RWPE1 (cell line): ENCODE data around the gene GABPB1.

Source experiments
- CTCF ChIA-PET: fragments of 350-600 bp; sonication (Branson Sonifier 250); formaldehyde crosslinking; extraction: SDS; loops from one replicate; lab custom pipeline; 2021; lab: Yijun Ruan, JAX
- POLR2A ChIA-PET: fragments of 400-600 bp; formaldehyde crosslinking; extraction: SDS; loops from one replicate; lab custom pipeline; 2020; ENCODE audit warnings: antibody characterized with exemption; ENCODE audit not compliant: low non-redundant PET; lab: Yijun Ruan, JAX
- DNase-seq: peaks from one replicate; pipeline ENCODE4 v3.0.0; 2012; ENCODE audit warnings: low spot score
- H3K27ac ChIP-seq: fragments of 450-650 bp; 2 replicates; pipeline ENCODE4 v1.5.1; 2017
- TF ChIP-seq, protein P1 (sequence below): fragments of 450-650 bp; conservative IDR thresholded peaks from 2 replicates; pipeline ENCODE4 v1.5.1; 2017; ENCODE audit warnings: low read depth, mild to moderate bottlenecking

Gene GABPB1

DNA sequence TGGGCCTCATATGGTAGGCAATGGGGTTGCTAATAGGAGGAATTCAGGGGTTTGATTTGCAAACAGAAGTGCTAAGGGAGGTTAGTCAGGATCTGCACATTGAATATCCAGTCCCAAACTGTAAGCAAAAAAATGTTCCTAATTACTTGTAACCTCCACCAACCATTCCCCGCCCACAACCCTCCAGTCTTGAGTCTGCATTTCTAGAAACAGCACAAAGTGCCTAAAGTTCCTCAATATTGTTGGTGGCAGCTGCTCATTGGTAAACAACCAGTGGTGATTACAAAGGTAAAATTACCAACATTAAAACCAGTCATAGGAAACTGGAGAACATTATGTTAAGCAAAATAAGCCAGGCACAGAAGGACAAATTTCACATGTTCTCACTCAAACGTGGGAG lies 108.4 kb downstream of the GABPB1 start:
- H3K27ac ChIP-seq, result no peak overlapping the region
- ChIA-PET CTCF (no interaction called here), POLR2A (no interaction called here)
- TF ChIP-seq, protein P1, sequence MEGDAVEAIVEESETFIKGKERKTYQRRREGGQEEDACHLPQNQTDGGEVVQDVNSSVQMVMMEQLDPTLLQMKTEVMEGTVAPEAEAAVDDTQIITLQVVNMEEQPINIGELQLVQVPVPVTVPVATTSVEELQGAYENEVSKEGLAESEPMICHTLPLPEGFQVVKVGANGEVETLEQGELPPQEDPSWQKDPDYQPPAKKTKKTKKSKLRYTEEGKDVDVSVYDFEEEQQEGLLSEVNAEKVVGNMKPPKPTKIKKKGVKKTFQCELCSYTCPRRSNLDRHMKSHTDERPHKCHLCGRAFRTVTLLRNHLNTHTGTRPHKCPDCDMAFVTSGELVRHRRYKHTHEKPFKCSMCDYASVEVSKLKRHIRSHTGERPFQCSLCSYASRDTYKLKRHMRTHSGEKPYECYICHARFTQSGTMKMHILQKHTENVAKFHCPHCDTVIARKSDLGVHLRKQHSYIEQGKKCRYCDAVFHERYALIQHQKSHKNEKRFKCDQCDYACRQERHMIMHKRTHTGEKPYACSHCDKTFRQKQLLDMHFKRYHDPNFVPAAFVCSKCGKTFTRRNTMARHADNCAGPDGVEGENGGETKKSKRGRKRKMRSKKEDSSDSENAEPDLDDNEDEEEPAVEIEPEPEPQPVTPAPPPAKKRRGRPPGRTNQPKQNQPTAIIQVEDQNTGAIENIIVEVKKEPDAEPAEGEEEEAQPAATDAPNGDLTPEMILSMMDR, result no peak
- DNase-seq, result no peak

DNA sequence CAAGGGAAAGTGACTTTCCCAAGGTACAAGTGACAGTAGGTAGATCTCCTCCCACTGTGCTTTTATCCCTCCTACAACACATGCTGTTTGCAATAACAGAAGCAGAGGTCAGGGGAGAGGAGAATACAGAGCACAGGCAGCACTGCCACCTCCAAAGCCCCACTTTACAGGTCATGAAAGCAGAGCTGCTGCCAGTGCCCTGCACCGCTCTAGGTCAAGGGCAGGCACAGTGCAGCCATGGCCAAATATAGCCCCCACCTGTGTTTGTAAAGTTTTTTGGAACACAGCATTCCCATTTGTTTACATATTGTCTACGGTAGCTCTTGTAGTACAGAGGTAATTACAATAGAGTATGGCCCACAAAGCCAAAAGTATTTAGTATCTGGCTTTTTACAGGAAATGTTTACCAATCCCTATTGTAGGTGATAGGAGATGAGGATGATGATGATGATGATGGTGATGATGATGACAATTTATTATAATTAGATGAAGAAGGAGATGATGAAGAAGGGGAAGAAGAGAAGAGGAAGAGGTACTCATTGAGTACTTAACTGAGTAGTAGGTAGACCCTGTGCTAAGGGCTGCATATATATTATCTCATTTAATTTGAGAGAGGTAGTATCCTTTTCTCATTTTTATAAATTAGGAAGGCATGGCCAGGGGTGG lies 109.9 kb downstream of the GABPB1 start:
- POLR2A ChIA-PET, result no interaction called here
- CTCF ChIA-PET, result no interaction called here
- H3K27ac ChIP-seq, result no peak overlapping the region
- DNase-seq, result no peak
- TF ChIP-seq, protein P1, result no peak

DNA sequence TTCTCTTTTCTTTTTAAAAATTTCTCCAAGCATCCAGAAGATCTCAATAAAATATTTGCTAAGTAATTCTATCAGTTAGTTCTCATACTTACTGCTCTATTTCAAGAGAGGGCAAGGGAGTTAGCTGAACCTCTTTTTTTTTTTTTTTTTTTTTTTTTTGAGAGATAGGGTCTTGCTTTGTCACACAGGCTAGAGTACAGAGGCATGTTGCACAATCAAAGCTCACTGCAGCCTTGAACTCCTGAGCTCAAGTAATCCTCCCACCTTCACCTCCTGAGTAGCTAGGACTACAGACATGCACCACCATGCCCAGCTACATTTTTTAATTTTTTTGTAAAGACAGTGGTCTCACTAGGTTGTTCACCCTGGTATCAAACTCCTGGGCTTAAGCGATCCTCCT lies 110.8 kb downstream of the GABPB1 start:
- ChIA-PET CTCF (no interaction called here), POLR2A (no interaction called here)
- DNase-seq, result no peak
- TF ChIP-seq, protein P1, result no peak
- no peak overlapping the region for H3K27ac ChIP-seq

DNA sequence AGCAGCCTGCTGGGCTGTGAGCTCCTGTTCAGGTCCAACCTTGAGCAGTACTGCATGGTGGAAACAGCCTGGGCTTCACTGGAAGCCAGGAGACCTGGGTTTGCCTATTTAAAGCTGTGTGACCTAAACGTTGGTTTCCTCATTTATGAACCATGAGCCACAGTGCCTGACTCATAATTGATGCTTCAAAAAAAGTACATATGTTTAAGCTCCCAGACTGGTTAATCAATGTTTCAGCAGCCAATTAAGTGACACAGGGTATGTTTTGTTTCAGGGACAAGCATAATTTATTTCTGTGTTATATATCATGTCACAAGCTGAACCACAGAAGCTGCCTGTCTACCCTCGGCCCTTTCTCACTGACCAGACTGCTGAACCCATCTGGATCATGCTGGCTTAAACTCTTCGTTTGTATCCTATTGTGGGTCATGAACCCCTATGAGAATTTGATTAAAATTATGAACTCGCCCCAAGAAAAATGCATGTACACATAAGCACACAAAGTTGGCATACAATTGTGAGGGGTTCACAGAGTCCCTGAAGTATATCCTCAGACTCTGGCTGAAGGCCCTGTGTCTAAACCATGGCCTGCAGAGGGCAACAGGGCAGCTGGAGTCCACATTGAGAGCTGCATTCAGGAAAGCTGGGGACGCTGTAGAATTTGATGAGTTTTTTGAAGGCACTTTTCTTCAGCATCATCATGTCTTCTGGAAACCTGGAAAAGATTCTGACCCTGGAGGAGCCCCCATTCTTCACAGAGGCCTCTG lies 113.1 kb downstream of the GABPB1 start:
- CTCF ChIA-PET, result interaction anchor here (0.6 to 0.7 kb wide), 2 partner anchors 85 to 1007 kb away, joined by 3 read pairs; no protein-coding TSS in a partner anchor
- no peak for DNase-seq
- TF ChIP-seq, protein P1, result no peak
- no peak overlapping the region for H3K27ac ChIP-seq
- POLR2A ChIA-PET, result no interaction called here

DNA sequence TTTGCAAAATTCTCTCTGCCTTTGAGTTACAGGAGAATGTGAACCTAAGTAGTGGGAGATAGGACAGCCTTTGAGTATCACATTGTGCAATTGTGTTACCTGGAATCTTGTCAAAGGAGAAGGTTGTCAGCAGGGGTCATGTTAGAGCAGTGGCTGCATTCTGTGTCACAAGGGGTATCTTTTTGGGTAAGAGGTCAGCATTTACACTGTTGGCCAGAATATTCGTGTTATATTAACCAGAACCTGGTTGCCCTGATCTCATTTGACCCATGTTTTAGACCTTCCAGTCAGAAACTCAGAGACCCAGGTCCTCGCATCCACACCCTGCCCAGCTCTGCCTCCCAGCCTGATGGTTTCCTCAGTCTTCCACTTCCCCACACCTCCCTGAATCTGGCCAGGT lies 116.7 kb downstream of the GABPB1 start:
- H3K27ac ChIP-seq, result no peak overlapping the region
- ChIA-PET CTCF (interaction anchor here (0.6 kb wide), 1 partner anchor 19 kb away, joined by 3 read pairs; no protein-coding TSS in a partner anchor), POLR2A (no interaction called here)
- TF ChIP-seq, protein P1, result no peak
- DNase-seq, result no peak

DNA sequence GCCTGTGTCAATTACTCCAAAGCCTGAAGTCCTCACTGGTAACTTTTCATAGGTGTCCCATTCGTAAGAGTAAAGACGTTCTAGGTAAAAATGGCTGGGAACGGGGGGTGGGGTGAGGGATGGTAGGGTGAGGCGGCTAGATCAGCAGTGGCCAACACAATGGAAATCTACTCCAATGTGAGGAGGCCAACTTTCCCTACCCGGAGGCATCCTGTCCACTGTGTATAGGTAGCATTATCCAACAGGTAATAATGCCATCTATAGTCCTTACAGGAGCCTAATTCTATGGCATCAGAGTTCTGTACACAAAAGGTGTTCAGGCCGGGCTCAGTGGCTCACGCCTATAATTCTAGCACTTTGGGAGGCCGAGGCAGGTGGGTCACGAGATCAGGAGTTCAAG lies 118.6 kb downstream of the GABPB1 start:
- ChIA-PET POLR2A (no interaction called here), CTCF (no interaction called here)
- H3K27ac ChIP-seq, result no peak overlapping the region
- TF ChIP-seq, protein P1, result no peak
- no peak for DNase-seq
